ENCODE measurements around the gene LSP1.

Gene LSP1

DNA sequence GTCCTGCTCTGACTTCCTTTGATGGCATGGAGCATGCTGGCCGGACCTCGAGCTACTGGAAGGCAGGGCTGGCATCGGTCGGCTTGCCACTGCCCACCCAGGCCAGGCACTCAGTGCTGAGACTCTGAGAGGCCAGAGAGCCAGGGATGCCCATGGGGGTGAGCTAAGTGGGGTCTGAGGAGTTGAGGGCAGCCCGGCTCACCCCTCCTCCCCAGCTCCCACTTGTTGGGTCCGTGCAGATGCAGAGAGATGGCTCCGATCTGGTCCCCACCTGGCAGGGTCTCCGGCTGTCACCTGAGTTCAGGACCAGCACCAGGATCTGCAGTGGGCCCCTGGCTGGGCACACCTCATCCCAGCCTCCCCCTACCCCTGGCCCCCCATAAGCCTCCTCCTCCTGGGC lies 13.3 kb downstream of the LSP1 start:
- Histone ChIP-seq H3K9me3 (ENCODE audit: control insufficient read depth, low read depth, low read length) (no peaks in the 10 kb centered on the region), H3K9ac (ENCODE audit: low read length) (no peak overlapping the region), H3K4me3 (ENCODE audit: low read length) (no peak overlapping the region), H3K27me3 (ENCODE audit: control insufficient read depth, insufficient read depth, low read length) (no peaks in the 10 kb centered on the region), H3K36me3 (ENCODE audit: control insufficient read depth, low read depth, low read length) (no peaks in the 10 kb centered on the region), H3K27ac (ENCODE audit: low read length) (no peak overlapping the region), H3K4me1 (ENCODE audit: control insufficient read depth, low read depth, low read length) (no peaks in the 10 kb centered on the region)

DNA sequence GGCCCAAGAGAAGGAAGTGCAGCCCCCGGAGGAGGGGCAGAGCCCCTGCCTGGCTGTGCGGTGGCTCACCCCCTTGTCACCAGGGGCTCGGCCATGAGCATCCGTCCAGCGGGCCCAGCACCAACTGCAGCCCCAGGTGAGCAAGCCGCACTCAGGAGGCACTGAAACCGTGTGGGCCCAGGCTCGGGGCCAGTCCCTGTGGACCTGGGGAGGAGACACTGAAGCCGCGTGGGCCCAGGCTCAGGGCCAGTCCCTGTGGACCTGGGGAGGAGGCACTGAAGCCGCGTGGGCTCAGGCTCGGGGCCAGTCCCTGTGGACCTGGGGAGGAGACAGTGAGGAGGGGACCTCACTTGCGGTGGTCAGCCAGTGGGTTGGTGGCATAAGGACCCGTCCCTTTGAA lies 13.9 kb downstream of the LSP1 start:
- no peaks in the 10 kb centered on the region for H3K4me1 ChIP-seq (ENCODE audit: control insufficient read depth, low read depth, low read length)
- H3K27ac ChIP-seq (ENCODE audit: low read length) = no peak overlapping the region
- H3K36me3 ChIP-seq (ENCODE audit: control insufficient read depth, low read depth, low read length) = no peaks in the 10 kb centered on the region
- H3K4me3 ChIP-seq (ENCODE audit: low read length) = no peak overlapping the region
- no peak overlapping the region for H3K9ac ChIP-seq (ENCODE audit: low read length)
- H3K27me3 ChIP-seq (ENCODE audit: control insufficient read depth, insufficient read depth, low read length) = no peaks in the 10 kb centered on the region
- no peaks in the 10 kb centered on the region for H3K9me3 ChIP-seq (ENCODE audit: control insufficient read depth, low read depth, low read length)

DNA sequence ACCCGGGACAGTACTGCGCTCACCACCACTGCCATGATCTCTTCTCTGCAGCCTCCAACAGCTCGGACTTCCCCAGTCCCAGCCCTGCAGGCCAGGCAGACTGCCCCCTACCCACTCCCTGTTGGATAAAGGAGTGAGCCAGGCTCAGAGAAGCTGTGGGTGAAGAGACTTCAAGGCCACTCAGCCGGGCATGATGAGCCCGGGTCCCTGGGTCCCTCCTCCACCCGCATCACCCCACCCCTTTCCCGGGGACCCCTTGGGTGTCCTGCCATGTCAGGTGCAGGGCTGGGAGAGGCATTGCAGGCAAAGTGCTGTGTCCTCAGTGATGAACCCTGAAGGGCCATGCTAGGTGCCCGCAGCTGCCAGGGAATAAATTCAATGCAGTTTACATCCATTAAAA lies 14.5 kb downstream of the LSP1 start:
- no peak overlapping the region for H3K9ac ChIP-seq (ENCODE audit: low read length)
- no peak overlapping the region for H3K4me3 ChIP-seq (ENCODE audit: low read length)
- no peaks in the 10 kb centered on the region for H3K4me1 ChIP-seq (ENCODE audit: control insufficient read depth, low read depth, low read length)
- no peaks in the 10 kb centered on the region for H3K36me3 ChIP-seq (ENCODE audit: control insufficient read depth, low read depth, low read length)
- H3K27ac ChIP-seq (ENCODE audit: low read length) = no peak overlapping the region
- H3K9me3 ChIP-seq (ENCODE audit: control insufficient read depth, low read depth, low read length) = no peaks in the 10 kb centered on the region
- H3K27me3 ChIP-seq (ENCODE audit: control insufficient read depth, insufficient read depth, low read length) = no peaks in the 10 kb centered on the region

DNA sequence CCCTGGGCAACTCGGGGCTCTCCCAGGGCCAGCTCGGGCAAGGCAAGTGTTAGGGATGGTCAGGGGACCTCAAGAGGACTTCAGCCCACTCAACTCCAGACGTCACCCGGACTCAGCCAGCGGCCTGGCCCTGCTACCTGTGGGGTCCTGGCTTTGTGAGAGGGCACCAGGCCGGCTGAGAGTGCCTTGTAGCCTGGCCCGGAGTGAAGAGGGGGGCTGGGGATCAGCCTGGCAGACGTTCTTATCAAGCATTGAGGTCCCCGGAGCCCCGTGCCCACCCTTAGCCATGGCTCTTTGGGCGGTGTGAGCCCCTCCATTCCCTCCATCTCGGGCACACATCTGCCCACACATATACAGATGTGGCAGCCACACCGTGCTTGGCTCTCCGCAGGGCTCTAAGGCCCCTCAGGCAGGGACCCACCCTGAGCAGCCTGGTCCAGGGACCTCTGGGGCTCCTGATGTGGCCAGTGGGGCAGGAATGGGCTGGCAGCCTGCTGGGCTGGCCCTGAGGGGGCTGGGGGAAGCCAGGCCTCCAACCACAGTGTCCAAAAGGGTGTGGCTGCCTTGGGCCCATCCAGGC lies 15.3 kb downstream of the LSP1 start:
- no peak overlapping the region for H3K27ac ChIP-seq (ENCODE audit: low read length)
- H3K4me1 ChIP-seq (ENCODE audit: control insufficient read depth, low read depth, low read length) = no peaks in the 10 kb centered on the region
- no peaks in the 10 kb centered on the region for H3K36me3 ChIP-seq (ENCODE audit: control insufficient read depth, low read depth, low read length)
- H3K27me3 ChIP-seq (ENCODE audit: control insufficient read depth, insufficient read depth, low read length) = no peaks in the 10 kb centered on the region
- no peaks in the 10 kb centered on the region for H3K9me3 ChIP-seq (ENCODE audit: control insufficient read depth, low read depth, low read length)
- no peak overlapping the region for H3K4me3 ChIP-seq (ENCODE audit: low read length)
- H3K9ac ChIP-seq (ENCODE audit: low read length) = no peak overlapping the region

DNA sequence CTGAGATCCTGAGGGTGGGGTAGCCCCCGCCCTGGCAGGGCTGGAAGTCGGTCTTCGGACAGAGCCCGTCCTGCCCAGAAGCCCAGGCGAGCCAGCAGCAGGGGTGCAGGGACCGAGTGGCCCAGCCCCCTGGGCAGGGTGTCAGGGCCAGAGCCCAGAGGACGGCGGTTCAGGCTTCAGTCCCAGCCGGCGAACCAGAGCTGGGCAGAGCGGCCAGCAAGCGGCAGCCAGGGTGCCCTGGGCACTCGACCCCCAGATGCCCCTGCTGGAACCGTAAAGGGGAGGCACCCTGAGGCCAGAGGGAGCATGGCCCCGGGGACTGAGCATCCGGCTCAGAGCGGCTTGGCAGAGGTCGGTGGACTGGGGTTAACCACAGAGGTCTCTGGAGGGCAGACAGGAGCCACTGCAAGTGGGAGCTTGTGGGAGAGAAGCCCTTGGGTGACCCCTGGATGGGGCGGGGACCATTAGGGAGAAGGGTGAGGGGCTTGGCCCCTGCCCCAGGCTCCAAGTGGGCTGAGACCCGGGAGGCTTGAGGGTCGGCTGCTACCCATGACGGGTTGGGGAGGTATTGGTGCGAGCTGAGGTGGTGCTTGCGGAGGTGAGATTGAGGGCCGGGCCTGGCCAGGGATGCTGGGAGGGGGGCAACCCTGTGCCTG lies 15.9 kb downstream of the LSP1 start:
- H3K9ac ChIP-seq (ENCODE audit: low read length) = no peak overlapping the region
- H3K9me3 ChIP-seq (ENCODE audit: control insufficient read depth, low read depth, low read length) = no peaks in the 10 kb centered on the region
- H3K27ac ChIP-seq (ENCODE audit: low read length) = no peak overlapping the region
- no peak overlapping the region for H3K4me3 ChIP-seq (ENCODE audit: low read length)
- no peaks in the 10 kb centered on the region for H3K36me3 ChIP-seq (ENCODE audit: control insufficient read depth, low read depth, low read length)
- no peaks in the 10 kb centered on the region for H3K27me3 ChIP-seq (ENCODE audit: control insufficient read depth, insufficient read depth, low read length)
- no peaks in the 10 kb centered on the region for H3K4me1 ChIP-seq (ENCODE audit: control insufficient read depth, low read depth, low read length)

DNA sequence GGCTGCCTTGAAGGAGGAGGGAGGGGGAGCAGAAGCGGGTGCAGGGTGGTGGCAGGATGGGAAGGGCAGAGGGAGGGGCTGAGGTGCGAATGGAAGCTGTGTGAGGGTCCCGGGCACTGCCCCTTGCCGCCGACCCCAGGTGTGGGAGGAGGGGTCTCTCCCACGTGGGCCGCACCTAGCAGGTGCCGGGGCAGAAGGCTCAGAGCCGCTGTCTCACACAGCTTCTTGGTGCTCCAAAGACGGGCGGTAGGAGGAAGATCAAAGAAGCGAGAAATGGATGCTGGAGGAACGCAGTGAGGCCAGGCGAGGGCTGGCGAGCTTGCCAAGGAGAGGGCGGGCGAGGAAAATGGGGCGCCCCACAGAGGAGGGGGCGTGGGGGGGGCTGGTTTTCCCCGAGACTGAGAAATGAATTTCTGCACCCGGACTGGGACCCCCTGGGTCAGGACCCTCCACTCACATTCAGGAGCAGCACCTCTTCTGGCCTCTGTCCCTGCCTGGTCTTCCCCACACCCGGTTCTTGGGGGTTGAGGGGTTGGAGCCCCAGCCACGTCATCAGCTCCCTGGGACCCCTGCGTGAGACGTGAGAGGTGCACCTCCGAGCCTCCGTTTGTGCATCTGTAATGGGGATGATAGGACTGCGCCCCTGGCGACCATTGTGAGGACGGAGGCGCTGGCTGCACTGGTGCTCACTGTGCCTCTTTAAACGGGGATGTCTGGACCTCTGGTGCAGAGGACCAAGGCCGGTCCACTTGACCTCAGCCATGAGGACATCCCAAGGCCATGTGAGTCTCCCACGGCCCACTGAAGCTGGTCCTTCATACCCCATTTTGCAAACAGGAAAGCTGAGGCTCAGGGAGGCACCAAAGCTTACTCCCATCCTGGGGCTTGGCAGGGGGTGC lies 16.8 kb downstream of the LSP1 start:
- H3K27me3 ChIP-seq (ENCODE audit: control insufficient read depth, insufficient read depth, low read length) = no peaks in the 10 kb centered on the region
- no peaks in the 10 kb centered on the region for H3K4me1 ChIP-seq (ENCODE audit: control insufficient read depth, low read depth, low read length)
- no peak overlapping the region for H3K9ac ChIP-seq (ENCODE audit: low read length)
- H3K36me3 ChIP-seq (ENCODE audit: control insufficient read depth, low read depth, low read length) = no peaks in the 10 kb centered on the region
- no peak overlapping the region for H3K4me3 ChIP-seq (ENCODE audit: low read length)
- no peak overlapping the region for H3K27ac ChIP-seq (ENCODE audit: low read length)
- H3K9me3 ChIP-seq (ENCODE audit: control insufficient read depth, low read depth, low read length) = no peaks in the 10 kb centered on the region

DNA sequence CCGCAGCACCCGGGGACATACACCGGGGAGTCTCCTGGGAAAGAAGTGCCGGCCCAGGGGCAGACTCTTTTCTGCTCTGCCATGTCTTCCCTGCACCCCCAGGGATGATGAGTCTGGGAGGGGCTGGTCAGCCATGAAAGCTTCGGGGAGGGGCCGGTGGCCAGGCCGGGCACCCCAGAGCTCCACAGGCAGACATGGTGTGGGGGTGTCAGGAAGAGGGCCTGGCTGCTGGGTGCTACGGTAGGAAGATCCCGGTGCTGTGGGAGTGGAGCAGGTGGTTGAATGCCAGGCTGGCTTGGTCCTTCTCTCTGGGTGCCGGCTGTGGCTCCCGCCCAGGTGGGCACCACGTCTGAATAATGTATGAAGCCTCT lies 17.4 kb downstream of the LSP1 start:
- Histone ChIP-seq H3K36me3 (ENCODE audit: control insufficient read depth, low read depth, low read length) (no peaks in the 10 kb centered on the region), H3K9me3 (ENCODE audit: control insufficient read depth, low read depth, low read length) (no peaks in the 10 kb centered on the region), H3K9ac (ENCODE audit: low read length) (no peak overlapping the region), H3K4me3 (ENCODE audit: low read length) (no peak overlapping the region), H3K27ac (ENCODE audit: low read length) (no peak overlapping the region), H3K4me1 (ENCODE audit: control insufficient read depth, low read depth, low read length) (no peaks in the 10 kb centered on the region), H3K27me3 (ENCODE audit: control insufficient read depth, insufficient read depth, low read length) (no peaks in the 10 kb centered on the region)

DNA sequence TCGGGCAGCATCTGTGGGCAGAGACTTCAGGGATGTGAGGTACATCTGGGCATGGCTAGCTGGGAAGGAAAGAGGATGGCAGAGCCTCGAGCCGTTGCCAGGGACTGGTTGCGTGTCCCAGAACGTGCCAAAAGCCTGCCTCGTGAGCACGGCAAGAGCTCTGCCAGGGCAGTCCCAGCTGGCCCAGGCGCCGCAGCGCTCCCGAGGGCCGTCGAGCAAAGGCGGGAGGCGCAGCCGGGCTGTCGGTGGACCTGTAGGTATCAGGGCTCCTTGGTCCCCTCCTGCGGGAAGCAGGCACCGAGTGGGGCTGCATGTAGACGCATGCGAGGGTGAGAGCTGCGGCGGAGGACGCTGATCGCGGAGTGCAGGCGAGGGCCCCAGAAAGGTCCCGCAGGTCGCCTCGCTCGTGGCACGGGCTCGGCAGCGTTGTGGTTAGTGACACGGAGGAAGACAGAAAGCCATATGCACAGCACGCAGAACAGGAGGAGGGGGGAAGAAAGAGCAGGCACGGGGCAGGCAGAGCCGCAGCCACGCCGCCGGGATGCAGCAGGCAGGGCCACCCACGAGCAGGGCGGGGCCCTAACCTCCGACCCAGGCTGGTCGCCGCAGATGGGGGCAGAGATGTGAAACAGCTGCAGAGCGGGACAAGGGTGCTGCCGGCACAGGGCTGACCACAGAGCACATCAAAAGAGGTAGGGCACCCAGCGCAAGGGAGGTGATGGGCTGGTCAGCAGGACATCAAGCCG lies 18.0 kb downstream of the LSP1 start:
- H3K9ac ChIP-seq (ENCODE audit: low read length) = no peak overlapping the region
- no peaks in the 10 kb centered on the region for H3K27me3 ChIP-seq (ENCODE audit: control insufficient read depth, insufficient read depth, low read length)
- H3K36me3 ChIP-seq (ENCODE audit: control insufficient read depth, low read depth, low read length) = no peaks in the 10 kb centered on the region
- H3K4me3 ChIP-seq (ENCODE audit: low read length) = no peak overlapping the region
- H3K9me3 ChIP-seq (ENCODE audit: control insufficient read depth, low read depth, low read length) = no peaks in the 10 kb centered on the region
- no peaks in the 10 kb centered on the region for H3K4me1 ChIP-seq (ENCODE audit: control insufficient read depth, low read depth, low read length)
- H3K27ac ChIP-seq (ENCODE audit: low read length) = no peak overlapping the region

DNA sequence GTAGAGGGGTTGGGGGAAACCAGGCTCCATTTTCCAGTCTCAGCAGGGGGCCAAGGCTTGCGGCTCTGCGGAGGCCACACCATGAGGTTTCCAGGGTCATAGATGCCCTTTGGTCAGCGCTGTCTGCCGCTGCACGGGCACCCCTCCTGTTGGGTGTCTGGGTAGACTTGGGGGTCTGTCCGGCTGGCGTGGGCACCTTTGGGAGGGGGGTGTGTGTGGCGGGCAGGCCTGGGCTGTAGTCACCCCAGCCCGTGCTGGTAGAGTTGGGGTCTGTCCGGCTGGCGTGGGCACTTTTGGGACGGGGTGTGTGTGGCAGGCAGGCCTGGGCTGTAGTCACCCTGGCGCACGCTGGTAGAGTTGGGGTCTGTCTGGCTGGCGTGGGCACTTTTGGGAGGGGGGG lies 18.6 kb downstream of the LSP1 start:
- Histone ChIP-seq H3K4me3 (ENCODE audit: low read length) (no peak overlapping the region), H3K27ac (ENCODE audit: low read length) (no peak overlapping the region), H3K9me3 (ENCODE audit: control insufficient read depth, low read depth, low read length) (no peaks in the 10 kb centered on the region), H3K4me1 (ENCODE audit: control insufficient read depth, low read depth, low read length) (no peaks in the 10 kb centered on the region), H3K27me3 (ENCODE audit: control insufficient read depth, insufficient read depth, low read length) (no peaks in the 10 kb centered on the region), H3K9ac (ENCODE audit: low read length) (no peak overlapping the region), H3K36me3 (ENCODE audit: control insufficient read depth, low read depth, low read length) (no peaks in the 10 kb centered on the region)

DNA sequence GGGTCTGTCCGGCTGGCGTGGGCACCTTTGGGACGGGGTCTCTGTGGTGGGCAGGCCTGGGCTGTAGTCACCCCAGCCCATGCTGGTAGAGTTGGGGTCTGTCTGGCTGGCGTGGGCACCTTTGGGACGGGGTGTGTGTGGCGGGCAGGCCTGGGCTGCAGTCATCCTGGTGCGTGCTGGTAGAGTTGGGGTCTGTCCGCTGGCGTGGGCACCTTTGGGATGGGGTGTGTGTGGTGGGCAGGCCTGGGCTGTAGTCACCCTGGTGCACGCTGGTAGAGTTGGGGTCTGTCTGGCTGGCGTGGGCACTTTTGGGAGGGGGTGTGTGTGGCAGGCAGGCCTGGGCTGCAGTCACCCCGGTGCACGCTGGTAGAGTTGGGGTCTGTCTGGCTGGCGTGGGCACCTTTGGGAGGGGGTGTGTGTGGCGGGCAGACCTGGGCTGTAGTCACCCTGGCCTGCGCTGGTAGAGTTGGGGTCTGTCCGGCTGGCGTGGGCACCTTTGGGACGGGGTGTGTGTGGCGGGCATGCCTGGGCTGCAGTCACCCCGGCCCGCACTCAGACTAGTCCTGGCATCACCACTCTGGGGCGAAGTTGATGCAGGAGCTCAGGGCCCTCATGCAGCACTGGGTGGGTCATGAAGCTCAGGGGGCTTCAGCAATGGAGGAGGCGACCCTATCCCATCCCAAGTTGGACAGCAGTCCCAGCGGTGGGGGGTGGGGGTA lies 19.5 kb downstream of the LSP1 start:
- Histone ChIP-seq H3K4me1 (ENCODE audit: control insufficient read depth, low read depth, low read length) (no peaks in the 10 kb centered on the region), H3K27me3 (ENCODE audit: control insufficient read depth, insufficient read depth, low read length) (no peaks in the 10 kb centered on the region), H3K9me3 (ENCODE audit: control insufficient read depth, low read depth, low read length) (no peaks in the 10 kb centered on the region), H3K9ac (ENCODE audit: low read length) (no peak overlapping the region), H3K4me3 (ENCODE audit: low read length) (no peak overlapping the region), H3K27ac (ENCODE audit: low read length) (no peak overlapping the region), H3K36me3 (ENCODE audit: control insufficient read depth, low read depth, low read length) (no peaks in the 10 kb centered on the region)

Measured in iPS-18a (cell line).